Posterior cingulate gyrus (tissue), 11 donors: ENCODE data around the gene GALNT6.

Experiments
- DNase-seq, 10 donors: peaks; one replicate each; pipeline versions ENCODE4 v3.0.0 to v3.0.0-alpha.2; 2020 to 2021; ENCODE audit warnings: mixed read lengths in 3 of 10
- intact Hi-C: fragments of 100-400 bp; cut with DNase I; formaldehyde crosslinking; loops from one replicate; pipeline ENCODE4 v1.15.1; 2023

GALNT6 gene

GRCh38 chr12:51383269-51383905 lies 7.8 kb downstream of the GALNT6 start:
- DNase-seq, result peak in 1 of 10 donors; percentile 23

GRCh38 chr12:51382173-51382572 lies 9.0 kb downstream of the GALNT6 start:
- DNase-seq, result peak in 2 of 10 donors; percentile 70 to 86
- intact Hi-C loops, result no loop called here

More at GRCh38 chr12:51383269-51383905, 7.8 kb downstream of the GALNT6 start:
- intact Hi-C loops, result no loop called here

- intact Hi-C loops, result no loop called here
- peak in 2 of 10 donors; percentile 47 to 74 for DNase-seq
These were observed 9.8 kb downstream of the GALNT6 start for GRCh38 chr12:51381226-51382079.

- DNase-seq, result peak in 2 of 10 donors; percentile 53 to 67
- intact Hi-C loops, result no loop called here
These were observed 11.6 kb downstream of the GALNT6 start for GRCh38 chr12:51379571-51379970.

- intact Hi-C loops, result no loop called here
- DNase-seq, result peak in 2 of 10 donors; percentile 14 to 15
These were observed 12.5 kb downstream of the GALNT6 start for GRCh38 chr12:51378749-51379148.

- intact Hi-C loops, result no loop called here
- DNase-seq, result peak in 8 of 10 donors; percentile 58 to 94 (median 74)
These were observed 13.9 kb downstream of the GALNT6 start for GRCh38 chr12:51377099-51377984.

- peak in 1 of 10 donors; percentile 12 for DNase-seq
- intact Hi-C loops, result no loop called here
These were observed 16.4 kb downstream of the GALNT6 start for GRCh38 chr12:51374856-51375255.

GRCh38 chr12:51374361-51374760 lies 16.8 kb downstream of the GALNT6 start:
- intact Hi-C loops, result no loop called here
- peak in 1 of 10 donors; percentile 31 for DNase-seq

GRCh38 chr12:51373187-51373586 lies 18.0 kb downstream of the GALNT6 start:
- DNase-seq, result no peak
- intact Hi-C loops, result no loop called here

GRCh38 chr12:51372021-51372420 lies 19.2 kb downstream of the GALNT6 start:
- DNase-seq, result peak in 2 of 10 donors; percentile 3 to 6
- intact Hi-C loops, result no loop called here

- peak in 4 of 10 donors; percentile 11 to 81 (median 52) for DNase-seq
These were observed 19.8 kb downstream of the GALNT6 start for GRCh38 chr12:51371295-51371953.

GRCh38 chr12:51370667-51371066 lies 20.5 kb downstream of the GALNT6 start:
- DNase-seq, result no peak
- intact Hi-C loops, result no loop called here

More at GRCh38 chr12:51371295-51371953, 19.8 kb downstream of the GALNT6 start:
- intact Hi-C loops, result no loop called here

- no peak for DNase-seq
- intact Hi-C loops, result no loop called here
These were observed 21.6 kb downstream of the GALNT6 start for GRCh38 chr12:51369581-51369980.

- peak in 2 of 10 donors; percentile 61 to 67 for DNase-seq
- intact Hi-C loops, result no loop called here
These were observed 22.3 kb downstream of the GALNT6 start for GRCh38 chr12:51368640-51369517.

- DNase-seq, result peak in 1 of 10 donors; percentile 72
- intact Hi-C loops, result no loop called here
These were observed 25.9 kb downstream of the GALNT6 start for GRCh38 chr12:51365276-51365675.

- peak in 1 of 10 donors; percentile 32 for DNase-seq
- intact Hi-C loops, result no loop called here
These were observed 27.2 kb downstream of the GALNT6 start for GRCh38 chr12:51364001-51364400.

GRCh38 chr12:51362747-51363342 lies 28.4 kb downstream of the GALNT6 start:
- intact Hi-C loops, result no loop called here
- no peak for DNase-seq

- intact Hi-C loops, result no loop called here
These were observed 28.9 kb downstream of the GALNT6 start for GRCh38 chr12:51362307-51362706.

More at GRCh38 chr12:51362307-51362706, 28.9 kb downstream of the GALNT6 start:
- DNase-seq, result peak; percentile 71 to 98 (median 86)
